Right lobe of liver (tissue), 5 donors: ENCODE results near the gene COMMD4. TPM values are rescaled to one million over a fixed set of nuclear protein-coding genes. Genes with fewer than 3 reads are reported as not detected.

Experiments used
- microRNA counts: library from miRNA; unstranded; fragments of <30 nt; microRNA quantifications from one replicate; lab custom pipeline; 2016
- microRNA-seq, 2 donors: library from miRNA; unstranded; fragments of <30 nt; microRNA quantifications; one replicate each; pipeline ENCODE4, GENCODE V29; 2019 to 2020
- small RNA-seq, 2 experiments: library from RNA; depleted of rRNA; stranded (forward); fragments of <200 nt; gene quantifications; one replicate each; pipeline ENCODE3, GENCODE V24; 2016
- total RNA-seq, 6 experiments: library from RNA; depleted of rRNA in 2 of 6; stranded (reverse); fragments of >200 nt in 2 of 6; fragmentation: NEBNext Ultra II Directional in 3 of 6; extraction: Animal tissue kit (Norgen Biotek cat#: 25700) in 3 of 6; gene quantifications; one replicate each; pipeline versions ENCODE4 v1.1.0 to v1.2.4, GENCODE V29; 2016 to 2023
- donor health status: DM: no; HTN: no; CAD: no.
- donor health status: DM: no; HTN: no; CAD: no.
- donor health status: DM: no; HTN: yes; CAD: no.
- donor health status: DM: no; HTN: yes; CAD: no.

COMMD4 gene
- total RNA-seq, 6 experiments from 2014 or later = 25.6 to 57.0 (median 41.6) TPM

MicroRNAs encoded within 50 kb of the gene (microRNA counts, 767-probe panel; counts per million panel counts)
- 237 counts per million for microRNA hsa-miR-631 (lab: Ali Mortazavi, UCI)

Small RNA genes within 50 kb of the gene (microRNA-seq; reads per million reads assigned to microRNA genes)
- gene MIR631 = 0 reads per million in 2 donors

Small RNA genes within 50 kb of the gene (small RNA-seq; reads per million reads assigned to genes)
- gene RN7SL327P = 0 reads per million in 2 experiments

Other genes starting within 250 kb of the COMMD4 start
- 1 to 10 TPM; 3.6 to 9.4 (median 5.8) TPM for gene C15orf39, start 134.2 kb upstream of the COMMD4 start, total RNA-seq
- under 1 TPM in 3 of 6 experiments, not detected in 3; 0.19 to 0.51 (median 0.22) TPM for gene GOLGA6C, start 77.7 kb upstream of the COMMD4 start, total RNA-seq
- gene GOLGA6D, start 53.2 kb upstream of the COMMD4 start, total RNA-seq = under 1 TPM in 5 of 6 experiments, not detected in 1; 0.12 to 0.49 (median 0.27) TPM
- gene NEIL1, start 11.0 kb downstream of the COMMD4 start, total RNA-seq = 10 to 100 TPM; 16.6 to 32.7 (median 23.7) TPM
- gene MAN2C1, start 32.5 kb downstream of the COMMD4 start, total RNA-seq = 100 to 1,000 TPM in 1 of 6 experiments, 10 to 100 TPM in 5; 45.4 to 120 (median 79.1) TPM
- gene SIN3A, start 115.6 kb downstream of the COMMD4 start, total RNA-seq = 10 to 100 TPM in 5 of 6 experiments, 1 to 10 TPM in 1; 10.0 to 21.6 (median 20.5) TPM
- gene PTPN9, start 243.3 kb downstream of the COMMD4 start, total RNA-seq = 10 to 100 TPM in 3 of 6 experiments, 1 to 10 TPM in 3; 7.6 to 15.4 (median 10.0) TPM